ENCODE data around the gene FCER2. TPM values are rescaled to one million over a fixed set of nuclear protein-coding genes. Genes with fewer than 3 reads are reported as not detected.
"Not testable (repeated sequence)": the region's sequence is repeated elsewhere in the genome, so short reads cannot be mapped to it uniquely, and the experiment has no call there.

Gene FCER2
- total RNA-seq, 1 donor from 2014 or later, result 0.67 TPM

DNA sequence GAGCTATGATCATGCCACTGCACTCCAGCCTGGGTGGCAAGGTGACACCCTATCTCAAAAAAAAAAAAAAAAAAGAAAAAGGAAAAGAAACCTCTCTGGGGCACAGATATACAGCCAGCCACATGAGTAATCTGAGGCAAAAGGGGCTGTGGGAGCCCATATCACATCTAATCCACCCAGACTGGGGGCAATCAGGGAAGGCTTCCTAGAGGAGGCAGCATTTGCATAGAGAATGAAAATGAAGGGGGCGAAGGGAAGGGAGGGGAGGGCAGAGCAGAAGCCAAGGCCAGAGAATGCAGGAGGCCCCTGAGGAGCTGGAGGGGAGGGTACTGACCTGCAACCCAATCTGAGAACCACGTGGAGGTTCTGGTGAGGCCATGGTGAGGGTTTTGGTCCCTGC lies 51.8 kb downstream of the FCER2 start:
- DNase-seq (ENCODE audit: low spot score), result no peak

GRCh38 chr19:7648265-7649014 lies 53.5 kb downstream of the FCER2 start:
- DNase-seq (ENCODE audit: low spot score), result no peak

DNA sequence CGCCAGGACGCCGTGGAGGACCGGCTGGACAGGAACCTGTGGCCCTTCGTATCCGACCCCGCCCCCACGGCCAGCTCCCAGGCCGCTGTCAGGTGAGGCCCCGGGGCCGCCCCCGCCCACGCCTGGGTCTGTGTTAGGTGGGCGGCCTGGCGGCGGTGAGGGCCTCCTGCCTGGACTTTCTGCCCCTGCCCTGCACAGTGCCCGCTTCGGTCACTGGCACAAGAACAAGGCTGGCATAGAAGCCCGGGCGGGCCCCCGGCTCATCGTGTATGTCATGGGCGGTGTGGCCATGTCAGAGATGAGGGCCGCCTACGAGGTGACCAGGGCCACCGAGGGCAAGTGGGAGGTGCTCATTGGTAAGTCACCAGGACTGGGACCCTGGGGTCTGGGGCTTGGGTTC lies 54.8 kb downstream of the FCER2 start:
- no peak for DNase-seq (ENCODE audit: low spot score)

DNA sequence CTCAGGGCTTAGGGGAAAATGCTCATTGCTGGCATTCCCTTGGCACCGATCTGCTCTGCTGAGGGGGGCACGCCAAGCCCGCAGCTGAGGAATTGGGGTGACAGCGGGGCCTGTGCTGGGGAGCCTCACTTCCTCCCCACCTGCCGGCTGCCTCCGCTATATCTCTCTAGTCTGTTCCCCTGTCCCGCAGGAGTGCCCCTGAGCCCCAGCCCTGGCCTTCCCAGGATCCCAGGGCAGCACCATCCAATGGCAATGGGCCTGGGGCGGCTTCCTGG lies 55.6 kb downstream of the FCER2 start:
- no peak for DNase-seq (ENCODE audit: low spot score)

- no peak for DNase-seq (ENCODE audit: low spot score)
Observed at GRCh38 chr19:7645656-7646425, 56.1 kb downstream of the FCER2 start.

GRCh38 chr19:7645163-7645562 lies 56.8 kb downstream of the FCER2 start:
- no peak for DNase-seq (ENCODE audit: low spot score)

GRCh38 chr19:7644550-7644877 lies 57.4 kb downstream of the FCER2 start:
- no peak for DNase-seq (ENCODE audit: low spot score)

GRCh38 chr19:7643629-7644549 lies 58.0 kb downstream of the FCER2 start:
- not testable (repeated sequence) for DNase-seq (ENCODE audit: low spot score)

DNA sequence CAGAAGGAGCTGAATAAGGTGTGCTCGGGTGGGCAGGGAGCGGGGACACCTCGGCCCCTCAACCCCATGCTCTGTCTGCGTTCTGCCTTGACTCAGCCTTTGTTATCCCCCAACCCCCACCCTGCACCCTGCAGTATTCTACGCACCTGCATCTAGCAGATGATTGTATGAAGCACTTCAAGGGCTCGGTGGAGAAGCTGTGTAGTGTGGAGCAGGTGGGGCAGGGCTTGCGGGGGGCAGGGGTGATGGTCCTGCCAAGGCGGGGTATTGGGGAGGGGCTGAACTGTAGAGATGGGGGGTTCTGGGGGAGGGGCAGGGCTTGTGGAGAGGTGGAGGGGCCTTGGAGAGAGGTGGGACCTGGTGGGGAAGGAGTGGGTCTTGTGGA lies 58.9 kb downstream of the FCER2 start:
- DNase-seq (ENCODE audit: low spot score), result no peak

DNA sequence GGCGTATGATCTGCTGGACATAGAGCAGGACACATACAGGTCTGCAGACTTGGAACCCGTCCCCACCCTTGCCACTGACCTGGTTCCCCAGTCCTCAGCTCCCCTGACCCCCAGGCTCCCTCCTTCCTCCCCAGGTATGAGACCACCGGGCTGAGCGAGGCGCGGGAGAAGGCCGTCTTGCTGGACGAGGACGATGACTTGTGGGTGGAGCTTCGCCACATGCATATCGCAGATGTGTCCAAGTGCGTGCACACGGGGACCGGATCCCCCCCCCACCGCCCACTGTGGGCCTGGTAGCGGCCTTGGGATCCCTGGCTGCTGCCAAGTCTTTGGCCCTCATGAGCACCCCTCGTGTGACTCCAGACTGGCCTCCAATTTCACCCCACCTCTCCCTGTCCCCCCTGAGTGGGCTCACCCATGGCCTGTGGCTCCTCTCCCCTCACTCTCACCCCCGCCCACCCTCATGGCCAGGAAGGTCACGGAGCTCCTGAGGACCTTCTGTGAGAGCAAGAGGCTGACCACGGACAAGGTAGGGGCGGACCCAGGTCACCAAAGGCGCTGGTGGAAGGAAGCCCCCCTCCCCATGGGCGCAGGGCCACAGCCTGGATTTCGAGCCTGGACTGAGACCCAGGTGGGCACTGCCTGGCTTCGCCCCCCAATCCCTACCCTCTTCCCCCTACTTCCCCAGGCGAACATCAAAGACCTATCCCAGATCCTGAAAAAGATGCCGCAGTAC lies 59.5 kb downstream of the FCER2 start:
- no peak for DNase-seq (ENCODE audit: low spot score)

DNA sequence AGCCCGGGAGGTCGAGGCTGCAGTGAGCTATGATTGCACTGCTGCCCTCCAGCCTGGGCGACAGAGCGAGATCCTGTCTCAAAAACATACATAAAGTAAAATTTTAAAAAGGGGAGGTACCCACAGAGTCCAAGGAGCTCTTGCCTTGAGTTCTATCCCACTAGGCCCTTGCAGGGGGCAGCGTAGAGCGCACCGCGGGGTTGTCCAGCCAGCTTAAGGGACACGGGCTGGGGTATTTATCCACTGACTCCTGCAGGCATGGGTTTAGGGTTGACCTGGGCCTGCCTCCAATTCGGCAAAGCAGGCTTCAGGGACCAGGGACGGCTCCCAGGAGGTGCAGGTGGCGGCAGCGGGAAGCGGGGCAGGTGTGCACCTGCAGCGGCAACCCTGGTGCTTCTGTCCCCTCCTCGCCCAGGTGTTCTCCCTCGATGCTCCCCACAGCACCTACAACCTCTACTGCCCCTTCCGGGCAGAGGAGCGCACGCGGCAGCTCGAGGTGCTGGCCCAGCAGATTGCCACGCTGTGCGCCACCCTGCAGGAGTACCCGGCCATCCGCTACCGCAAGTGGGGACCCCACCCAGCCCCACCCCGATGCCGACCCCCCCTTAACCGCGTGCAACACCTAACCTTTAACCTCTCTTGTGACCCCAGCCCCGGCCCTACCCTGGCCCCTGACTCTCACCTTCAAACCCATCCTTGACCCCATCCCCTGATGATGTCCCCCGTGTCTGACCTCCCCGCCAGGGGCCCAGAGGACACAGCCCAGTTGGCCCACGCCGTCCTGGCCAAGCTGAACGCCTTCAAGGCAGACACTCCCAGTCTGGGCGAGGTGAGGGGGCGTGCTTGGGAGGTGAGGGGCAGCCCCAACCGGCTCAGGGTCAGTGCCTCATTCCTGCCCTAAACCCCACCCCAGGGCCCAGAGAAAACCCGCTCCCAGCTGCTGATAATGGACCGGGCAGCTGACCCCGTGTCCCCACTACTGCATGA lies 60.3 kb downstream of the FCER2 start:
- no peak for DNase-seq (ENCODE audit: low spot score)

GRCh38 chr19:7640803-7641202 lies 61.1 kb downstream of the FCER2 start:
- no peak for DNase-seq (ENCODE audit: low spot score)

DNA sequence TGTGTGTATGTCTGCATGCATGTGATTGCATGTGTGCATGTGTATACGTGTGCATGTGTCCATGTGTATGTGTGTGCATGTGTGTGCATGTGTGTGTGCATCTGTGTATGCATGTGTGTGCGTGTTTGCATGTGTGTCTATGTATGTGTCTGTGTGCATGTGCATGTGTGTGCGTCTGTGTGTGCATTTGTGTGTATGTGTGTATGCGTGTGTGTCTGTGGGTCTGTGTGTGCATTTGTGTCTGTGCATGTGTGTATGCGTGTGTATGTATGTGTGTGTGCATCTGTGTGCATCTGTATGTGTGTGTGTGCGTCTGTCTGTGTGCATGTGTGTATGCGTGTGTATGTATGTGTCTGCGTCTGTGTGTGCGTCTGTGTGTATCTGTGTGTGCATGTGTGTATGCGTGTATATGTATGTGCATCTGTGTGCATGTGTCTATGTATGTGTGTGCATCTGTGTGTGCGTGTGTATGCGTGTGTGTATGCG lies 62.0 kb downstream of the FCER2 start:
- DNase-seq (ENCODE audit: low spot score), result no peak

GRCh38 chr19:7638802-7639465 lies 63.0 kb downstream of the FCER2 start:
- DNase-seq (ENCODE audit: low spot score), result no peak

Other genes starting within 250 kb of the FCER2 start
- gene PEX11G, start 213.1 kb downstream of the FCER2 start, total RNA-seq, result 3.5 TPM
- 59.1 TPM for gene ZNF358, start 186.0 kb downstream of the FCER2 start, total RNA-seq
- gene MCOLN1, start 179.5 kb downstream of the FCER2 start, total RNA-seq, result 55.5 TPM
- gene PNPLA6, start 166.4 kb downstream of the FCER2 start, total RNA-seq, result 84.8 TPM
- gene CAMSAP3, start 106.3 kb downstream of the FCER2 start, total RNA-seq, result 0.32 TPM
- gene XAB2, start 72.6 kb downstream of the FCER2 start, total RNA-seq, result 19.5 TPM
- gene PET100, start 72.3 kb downstream of the FCER2 start, total RNA-seq, result 98.6 TPM
- gene PCP2, start 68.4 kb downstream of the FCER2 start, total RNA-seq, result not detected
- gene STXBP2, start 65.0 kb downstream of the FCER2 start, total RNA-seq, result 60.4 TPM
- gene RETN, start 33.1 kb downstream of the FCER2 start, total RNA-seq, result 4.8 TPM
- 9.1 TPM for gene MCEMP1, start 25.0 kb downstream of the FCER2 start, total RNA-seq
- gene TRAPPC5, start 21.3 kb downstream of the FCER2 start, total RNA-seq, result 107 TPM
- 10.1 TPM for gene CLEC4G, start 30.0 kb upstream of the FCER2 start, total RNA-seq
- 63.5 TPM for gene CD209, start 45.4 kb upstream of the FCER2 start, total RNA-seq
- gene CLEC4M, start 61.1 kb upstream of the FCER2 start, total RNA-seq, result not detected
- gene EVI5L, start 128.1 kb upstream of the FCER2 start, total RNA-seq, result 15.4 TPM
- gene PRR36, start 172.3 kb upstream of the FCER2 start, total RNA-seq, result not detected
- gene LRRC8E, start 186.4 kb upstream of the FCER2 start, total RNA-seq, result 1.8 TPM
- gene MAP2K7, start 201.7 kb upstream of the FCER2 start, total RNA-seq, result 26.7 TPM
- not detected for gene TGFBR3L, start 212.7 kb upstream of the FCER2 start, total RNA-seq
- gene SNAPC2, start 218.2 kb upstream of the FCER2 start, total RNA-seq, result 17.8 TPM
- 0.96 TPM for gene CTXN1, start 224.0 kb upstream of the FCER2 start, total RNA-seq
- gene TIMM44, start 241.5 kb upstream of the FCER2 start, total RNA-seq, result 48.9 TPM

All from mesenteric fat pad (tissue), 1 donor.